NCI-H2107 (cell line): ENCODE results near the gene ASIC2.

ENCODE experiments used
- DNase-seq: peaks from one replicate; lab custom pipeline; 2025; lab: John Stamatoyannopoulos, UW

Gene ASIC2

GRCh38 chr17:33242375-33243124 lies 50.5 kb downstream of the ASIC2 start:
- no peak for DNase-seq

- no peak for DNase-seq
Measured at GRCh38 chr17:33241390-33241789, 51.7 kb downstream of the ASIC2 start.

GRCh38 chr17:33240362-33240761 lies 52.7 kb downstream of the ASIC2 start:
- no peak for DNase-seq

GRCh38 chr17:33239702-33240101 lies 53.4 kb downstream of the ASIC2 start:
- no peak for DNase-seq

DNA sequence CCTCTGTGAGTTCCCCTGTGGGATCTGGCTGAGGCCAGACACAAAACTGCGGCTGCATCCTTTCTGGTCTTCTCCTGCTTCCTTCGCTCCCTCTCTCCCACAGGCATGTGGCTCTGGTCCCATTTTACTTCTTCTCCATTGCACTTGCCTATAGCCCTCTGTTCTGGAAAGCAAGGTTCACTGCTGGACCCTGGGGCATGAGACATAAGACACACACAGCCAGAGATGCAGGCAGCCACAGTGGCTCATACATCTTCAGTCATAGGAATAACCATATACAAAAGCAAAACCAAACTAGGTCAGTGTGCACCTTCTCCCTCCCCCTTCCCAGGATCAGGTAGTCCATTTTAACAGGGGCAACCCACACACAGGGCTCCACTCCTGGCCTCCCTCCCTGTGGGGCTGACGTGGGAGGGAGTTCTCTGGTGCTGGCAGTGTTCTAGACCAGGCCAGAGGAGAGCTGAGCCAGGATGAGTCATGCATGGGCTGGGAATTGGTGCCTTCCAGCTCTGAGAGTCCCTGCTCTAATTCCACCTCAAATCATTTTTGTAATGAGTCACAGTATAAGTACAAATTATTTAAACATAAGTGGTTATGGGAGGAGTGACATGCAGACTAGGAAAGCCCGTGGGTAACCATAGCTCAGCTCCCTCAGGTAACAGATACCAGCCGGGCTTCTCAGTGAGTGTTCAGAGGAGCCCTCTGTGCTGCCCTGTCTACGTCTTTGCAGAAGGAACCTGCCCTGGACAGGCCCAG lies 58.0 kb downstream of the ASIC2 start:
- no peak for DNase-seq

DNA sequence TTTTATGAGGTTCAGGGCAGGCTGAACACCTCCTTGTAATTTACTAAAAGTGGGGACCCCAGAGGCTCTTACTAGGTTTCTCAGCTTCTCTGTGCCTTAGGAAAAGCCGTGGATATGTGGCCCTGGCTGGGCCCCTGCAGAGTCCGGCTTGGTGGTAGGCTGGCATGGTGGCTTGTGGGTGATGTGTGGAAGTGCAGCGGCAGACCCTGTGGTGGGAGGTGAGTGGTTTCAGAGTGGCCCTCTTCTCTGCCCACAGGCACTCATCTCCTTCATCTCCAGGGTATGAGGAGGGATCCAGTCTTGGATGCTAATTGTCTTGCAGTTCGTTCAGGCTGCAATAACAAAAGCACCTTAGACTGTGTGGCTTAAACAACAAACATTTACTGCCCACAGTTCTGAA lies 58.9 kb downstream of the ASIC2 start:
- DNase-seq, result no peak

DNA sequence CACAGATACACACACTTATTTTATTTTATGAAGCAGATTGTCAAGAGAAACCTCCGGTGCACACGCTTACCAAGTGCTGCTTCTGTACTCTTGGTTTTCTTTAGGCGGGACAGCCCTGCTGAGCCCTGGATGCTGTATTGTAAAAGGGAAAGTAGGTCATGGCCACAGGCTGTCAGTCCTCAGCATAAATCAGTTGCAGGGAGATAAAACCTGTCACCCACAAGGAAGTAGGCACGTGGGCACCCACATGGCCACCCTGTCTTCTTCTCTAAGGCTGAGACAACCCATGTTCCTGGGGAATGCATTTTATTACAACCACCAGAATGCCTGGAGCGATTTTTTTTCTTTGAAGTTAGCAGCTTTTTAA lies 59.3 kb downstream of the ASIC2 start:
- no peak for DNase-seq

GRCh38 chr17:33229499-33229898 lies 63.6 kb downstream of the ASIC2 start:
- no peak for DNase-seq

- DNase-seq, result no peak
Measured at GRCh38 chr17:33229028-33229427, 64.1 kb downstream of the ASIC2 start.

GRCh38 chr17:33228548-33228947 lies 64.5 kb downstream of the ASIC2 start:
- DNase-seq, result no peak

DNA sequence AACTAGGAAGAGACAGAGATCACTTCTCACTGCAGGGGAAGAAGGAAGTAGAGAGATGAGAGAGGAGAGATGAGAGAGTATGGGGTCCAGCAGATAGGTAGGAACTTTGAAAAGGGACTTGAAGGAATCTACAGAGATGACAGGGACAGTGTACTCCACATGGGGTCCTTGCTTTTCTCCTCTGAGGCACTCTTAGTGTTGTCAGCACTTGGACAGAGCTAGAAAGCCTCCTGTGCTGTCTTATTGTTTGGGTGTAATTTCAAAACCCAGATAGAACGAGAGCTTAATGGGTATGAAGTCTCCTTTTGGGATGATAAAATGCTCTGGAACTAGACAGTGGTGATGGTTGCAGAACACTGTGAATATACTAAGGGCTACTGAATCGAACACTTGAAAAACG lies 65.2 kb downstream of the ASIC2 start:
- DNase-seq, result no peak

GRCh38 chr17:33225994-33226393 lies 67.1 kb downstream of the ASIC2 start:
- no peak for DNase-seq

- no peak for DNase-seq
Measured at GRCh38 chr17:33225509-33225908, 67.6 kb downstream of the ASIC2 start.

DNA sequence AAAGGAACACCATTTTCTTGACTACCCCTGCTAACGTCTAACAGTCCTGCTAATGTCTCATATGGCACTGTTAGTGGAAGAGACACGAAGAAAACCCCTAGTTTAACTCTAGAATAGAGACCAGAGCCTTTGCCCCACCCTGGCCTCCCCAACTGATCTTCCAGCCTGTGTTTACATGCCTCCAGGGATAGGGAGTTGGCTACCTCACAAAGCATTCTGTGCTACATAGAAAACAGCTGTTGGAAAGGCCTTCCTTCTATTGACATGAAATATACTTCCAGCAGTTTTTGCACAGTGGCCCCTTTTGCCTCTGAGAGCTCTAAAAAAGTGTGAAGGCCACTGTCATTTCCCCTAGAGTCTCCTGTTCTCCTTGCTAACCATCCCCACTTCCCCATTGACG lies 73.1 kb downstream of the ASIC2 start:
- DNase-seq, result no peak

- DNase-seq, result no peak
Measured at GRCh38 chr17:33218698-33219601, 74.1 kb downstream of the ASIC2 start.

DNA sequence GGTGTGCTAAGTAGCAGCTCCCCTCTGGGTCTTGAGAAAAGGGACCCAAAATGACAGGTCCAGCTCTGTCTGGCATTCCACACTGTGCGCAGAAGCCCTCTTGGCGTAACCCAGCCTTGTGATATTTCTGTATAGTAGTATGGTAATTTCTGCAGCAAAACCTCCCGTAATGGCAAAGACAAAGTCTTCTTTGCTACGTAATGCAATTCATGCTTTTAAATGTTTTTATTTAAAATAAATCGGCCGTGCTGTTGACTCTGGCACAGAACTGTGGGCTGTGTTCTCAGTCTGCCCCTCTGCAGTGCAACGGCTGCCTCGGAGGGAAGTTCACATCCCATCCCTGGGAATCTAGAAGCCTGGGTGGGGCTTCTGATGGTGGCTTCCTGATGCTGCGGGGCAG lies 75.2 kb downstream of the ASIC2 start:
- DNase-seq, result no peak

DNA sequence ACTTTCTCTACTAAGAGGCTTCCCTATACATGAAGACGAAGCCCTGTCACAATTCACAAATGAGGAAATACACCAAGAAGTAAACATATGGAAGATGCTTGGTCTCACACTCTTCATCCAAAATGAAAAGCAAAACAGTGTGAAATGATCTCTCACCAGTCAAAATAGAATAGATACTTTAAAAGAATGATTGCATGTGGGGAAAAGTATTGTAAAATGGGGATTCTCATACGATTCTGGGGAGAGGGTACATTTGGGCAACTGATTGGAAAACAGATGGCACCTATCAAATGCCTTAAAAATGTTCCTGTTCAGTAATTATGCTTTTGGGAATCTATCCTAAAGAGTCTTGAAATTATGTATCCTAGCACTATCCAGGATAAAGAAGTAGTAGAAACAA lies 78.1 kb downstream of the ASIC2 start:
- no peak for DNase-seq

- no peak for DNase-seq
Measured at GRCh38 chr17:33210285-33210684, 82.8 kb downstream of the ASIC2 start.

DNA sequence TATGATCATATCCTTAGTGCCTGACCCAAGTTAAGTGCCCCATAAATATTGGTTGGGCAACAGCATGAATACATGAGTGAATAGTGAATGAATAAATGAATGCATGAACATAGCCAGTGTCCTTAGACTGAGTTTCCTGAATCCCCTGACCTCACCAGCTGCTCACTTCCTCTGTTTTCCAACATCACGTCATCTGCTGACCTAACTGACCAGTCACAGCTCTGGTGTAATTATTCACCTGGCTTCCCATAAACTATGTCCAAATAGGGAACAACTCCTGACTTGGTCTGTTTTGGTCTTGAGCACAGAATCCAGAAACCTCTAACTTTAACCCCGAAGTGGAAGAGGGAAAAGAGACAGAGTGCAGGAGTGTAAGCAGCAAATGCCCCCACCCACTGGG lies 83.4 kb downstream of the ASIC2 start:
- no peak for DNase-seq

DNA sequence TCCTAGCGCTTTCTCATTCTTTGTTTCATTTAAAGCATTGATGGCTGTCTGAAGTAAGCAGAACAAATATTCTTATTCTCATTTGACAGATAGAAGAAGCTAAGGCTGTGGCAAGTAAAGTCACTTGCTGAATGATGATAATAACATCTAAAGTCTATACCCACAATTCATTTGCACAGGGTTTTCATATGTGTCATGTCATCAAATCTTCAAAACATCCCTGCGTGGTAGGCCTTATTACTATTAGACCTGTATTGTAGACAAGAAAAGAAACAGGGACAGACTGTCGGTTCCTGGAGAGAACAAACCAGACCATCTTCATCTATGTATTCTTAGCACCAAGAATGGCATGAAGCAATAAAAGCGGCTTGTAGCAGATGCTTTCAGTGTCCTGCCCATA lies 85.9 kb downstream of the ASIC2 start:
- no peak for DNase-seq

DNA sequence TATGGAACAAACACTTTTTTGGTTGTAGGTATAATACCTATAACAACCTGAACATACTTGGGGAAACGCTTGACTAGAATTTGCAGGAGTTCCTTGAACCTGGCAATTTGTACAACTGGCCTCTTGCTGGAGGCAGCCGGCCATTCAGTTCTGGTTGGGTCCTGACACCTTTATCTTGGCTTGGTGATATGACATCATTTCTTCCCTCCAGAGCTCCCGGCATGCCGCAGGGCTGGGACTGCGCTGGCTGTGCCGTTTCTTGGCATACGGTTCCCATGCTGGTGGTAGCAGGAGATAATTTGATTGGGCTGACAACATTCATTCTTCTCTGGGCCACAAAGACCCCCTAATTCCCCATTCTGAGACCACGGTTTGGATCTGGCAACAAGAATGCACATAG lies 87.5 kb downstream of the ASIC2 start:
- DNase-seq, result no peak

- DNase-seq, result no peak
Measured at GRCh38 chr17:33204701-33205100, 88.4 kb downstream of the ASIC2 start.

- DNase-seq, result no peak
Measured at GRCh38 chr17:33204156-33204555, 88.9 kb downstream of the ASIC2 start.
